Measurements from ENCODE around the gene GPR21. TPM values are rescaled to one million over a fixed set of nuclear protein-coding genes. Genes with fewer than 3 reads are reported as not detected.

Gene GPR21
- total RNA-seq, 1 experiment from 2014 or later: 1.1 TPM

- Histone ChIP-seq H3K4me1 (ENCODE audit: control insufficient read depth in 1 of 2, insufficient read depth in 2 of 2, low read length in 2 of 2) (no peaks in the 10 kb centered on the region), H3K36me3 (ENCODE audit: control insufficient read depth in 1 of 2, insufficient read depth in 2 of 2, low read length in 2 of 2) (peaks cover 3 to 8% of the 10 kb centered on the region in 2 experiments; a peak in 2 of 4 replicates), H3K4me2 (ENCODE audit: low read length) (no peak overlapping the region), H3K27me3 (ENCODE audit: insufficient read depth, low read length) (no peaks in the 10 kb centered on the region), H3K9me2 (ENCODE audit: insufficient read depth) (no peaks in the 10 kb centered on the region), H3K9me3 (ENCODE audit: control insufficient read depth in 1 of 2, insufficient read depth in 1 of 2, low read depth in 1 of 2, low read length in 2 of 2) (no peaks in the 10 kb centered on the region), H2AFZ (ENCODE audit: low read depth, low read length, poor library complexity, severe bottlenecking) (no peak overlapping the region), H3K79me2 (ENCODE audit: insufficient read depth, low read length) (no peaks in the 10 kb centered on the region), H3K4me3 (replicated peaks in 1 of 2; ENCODE audit: low read depth in 1 of 2, low read length in 2 of 2) (no peak overlapping the region), H3K9ac (ENCODE audit: low read length) (no peak overlapping the region), H3K27ac (ENCODE audit: low read depth, low read length) (no peak overlapping the region), H4K20me1 (ENCODE audit: insufficient read depth) (no peaks in the 10 kb centered on the region)
- DNase-seq (ENCODE audit: low read depth, low spot score): no peak
- RAD21 ChIA-PET (ENCODE audit: low non-redundant PET in 1 of 2, low total read pairs in 2 of 2, uncharacterized antibody in 2 of 2, unreplicated experiment in 2 of 2): no interaction called here
- TF ChIP-seq JUND (IDR thresholded peaks at IDR 0.05) (no peak), TCF7L2 (IDR thresholded peaks at IDR 0.05; ENCODE audit: borderline replicate concordance, extremely low read depth, insufficient read depth, insufficient read length) (no peak), SIN3A (IDR thresholded peaks at IDR 0.05; ENCODE audit: low read depth) (no peak), ATF3 (IDR thresholded peaks at IDR 0.05) (no peak), REST (IDR thresholded peaks at IDR 0.05; ENCODE audit: low read depth) (no peak), MAX (IDR thresholded peaks at IDR 0.05) (no peak), EZH2phosphoT487 (IDR thresholded peaks at IDR 0.05; ENCODE audit: borderline replicate concordance) (no peak), SP1 (IDR thresholded peaks at IDR 0.05; ENCODE audit: low read depth) (no peak), RAD21 (IDR thresholded peaks at IDR 0.05; ENCODE audit: low read depth) (no peak), EZH2 (IDR thresholded peaks at IDR 0.05) (no peak), SRF (IDR thresholded peaks at IDR 0.05; ENCODE audit: low read depth) (no peak), ZFX (IDR thresholded peaks at IDR 0.05) (no peak), ZNF274 (IDR thresholded peaks at IDR 0.05; ENCODE audit: low read depth, low read length) (no peak), EGR1 (IDR thresholded peaks at IDR 0.05; ENCODE audit: low read depth) (no peak), CTCF (IDR thresholded peaks at IDR 0.05 in 2 of 3, conservative IDR thresholded peaks at IDR 0.05 in 1 of 3; ENCODE audit: borderline replicate concordance in 1 of 3, insufficient read depth in 1 of 3, low read depth in 2 of 3, low read length in 2 of 3) (no peak), CBX3 (IDR thresholded peaks at IDR 0.05; ENCODE audit: low read depth) (no peak), POLR2AphosphoS5 (IDR thresholded peaks at IDR 0.05; ENCODE audit: low read depth, low read length) (no peak)
- ATAC-seq: no peak
- no TSS peak for BruUV-seq (replicated peaks)
- CTCF ChIA-PET: no interaction called here
- POLR2A ChIA-PET: no interaction called here
- intact Hi-C loops (cut with micrococcal nuclease): no loop called here
These were observed 29.1 kb downstream of the GPR21 start for GRCh38 chr9:123062351-123063176.

All from HCT116 (cell line).